Fibroblast of the aortic adventitia (primary cell): ENCODE measurements around the gene ZNHIT1. TPM values are rescaled to one million over a fixed set of nuclear protein-coding genes. Genes with fewer than 3 reads are reported as not detected.

Experiments
- DNase-seq: peaks from one replicate; pipeline ENCODE4 v3.0.0-alpha.2; 2010; ENCODE audit warnings: low read depth
- H3K4me3 ChIP-seq: 2 replicates; pipeline ENCODE4 v1.5.1; 2011; ENCODE audit warnings: low read depth, mild to moderate bottlenecking, control low read depth, low read length, moderate library complexity
- CTCF ChIP-seq: IDR thresholded peaks from 2 replicates; pipeline ENCODE4 v1.5.1; 2011; ENCODE audit warnings: mild to moderate bottlenecking, low read length, control low read depth, inconsistent platforms; ENCODE audit not compliant: insufficient read depth
- total RNA-seq: library from RNA; depleted of rRNA; stranded (reverse); fragments of >200 nt; gene quantifications from 2 replicates; pipeline ENCODE4 v1.2.3, GENCODE V29; 2012; ENCODE audit warnings: low replicate concordance

Gene ZNHIT1
- total RNA-seq, 1 donor, result 75.6 TPM

GRCh38 chr7:101226721-101227120, 8.8 kb downstream of the ZNHIT1 start:
- no peak overlapping the region for H3K4me3 ChIP-seq
- TF ChIP-seq CTCF, result no peak
- DNase-seq, result peak; percentile 13

- no peak for TF ChIP-seq CTCF
- no peak overlapping the region for H3K4me3 ChIP-seq
- DNase-seq, result no peak
These were observed 13.7 kb downstream of the ZNHIT1 start for GRCh38 chr7:101231644-101232043.

GRCh38 chr7:101232141-101232850, 14.3 kb downstream of the ZNHIT1 start:
- no peak for TF ChIP-seq CTCF
- DNase-seq, result no peak
- no peak overlapping the region for H3K4me3 ChIP-seq

- TF ChIP-seq CTCF, result no peak
- DNase-seq, result no peak
- no peak overlapping the region for H3K4me3 ChIP-seq
These were observed 16.1 kb downstream of the ZNHIT1 start for GRCh38 chr7:101233907-101234547.

GRCh38 chr7:101234636-101235035, 16.7 kb downstream of the ZNHIT1 start:
- TF ChIP-seq CTCF, result no peak
- no peak overlapping the region for H3K4me3 ChIP-seq
- DNase-seq, result no peak

- peak; percentile 6 for DNase-seq
- peak; percentile 18 for TF ChIP-seq CTCF
- H3K4me3 ChIP-seq, result no peak overlapping the region
These were observed 17.1 kb downstream of the ZNHIT1 start for GRCh38 chr7:101235050-101235449.
